ENCODE results near the gene MOCOS. TPM values are rescaled to one million over a fixed set of nuclear protein-coding genes. Genes with fewer than 3 reads are reported as not detected.

The MOCOS gene
- polyA plus RNA-seq, 3 donors from 2014 or later = not detected

DNA sequence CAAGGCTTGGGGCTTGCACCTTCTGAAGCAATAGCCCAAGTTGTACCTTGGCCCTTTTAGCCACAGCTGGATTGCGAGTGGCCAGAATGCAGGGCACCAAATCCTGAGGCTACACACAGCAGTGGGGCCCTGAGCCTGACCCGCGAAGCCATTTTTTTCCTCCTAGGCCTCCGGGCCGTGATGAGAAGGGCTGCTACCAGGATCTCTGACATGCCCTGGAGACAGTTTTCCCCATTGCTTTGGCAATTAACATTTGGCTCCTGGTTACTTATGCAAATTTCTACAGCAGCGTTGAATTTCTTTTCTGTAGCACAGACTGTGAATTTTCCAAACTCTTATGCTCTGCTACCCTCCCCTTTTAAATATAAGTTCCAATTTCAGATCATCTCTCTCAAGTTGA is 54.5 kb downstream of the MOCOS start:
- Mint-ChIP-seq H3K27ac (no peak overlapping the region), H3K36me3 (no peaks in the 10 kb centered on the region), H3K4me3 (no peak overlapping the region), H3K4me1 (no peaks in the 10 kb centered on the region), H3K9me3 (peaks cover 0 to 11% (median 0%) of the 10 kb centered on the region in 6 donors), H3K27me3 (ENCODE audit: low read depth in 3 of 3) (peaks cover 0 to 17% (median 2%) of the 10 kb centered on the region in 3 donors)
- DNase-seq = no peak

GRCh38 chr18:36247036-36247435 is 59.7 kb downstream of the MOCOS start:
- peaks cover 0 to 11% (median 1%) of the 10 kb centered on the region in 6 donors for H3K9me3 Mint-ChIP-seq
- H3K27ac Mint-ChIP-seq = no peak overlapping the region
- H3K4me3 Mint-ChIP-seq = no peak overlapping the region
- H3K27me3 Mint-ChIP-seq (ENCODE audit: low read depth in 3 of 3) = peaks cover 3 to 32% (median 4%) of the 10 kb centered on the region in 3 donors
- DNase-seq = no peak
- H3K4me1 Mint-ChIP-seq = no peaks in the 10 kb centered on the region
- H3K36me3 Mint-ChIP-seq = peaks cover 0 to 4% (median 0%) of the 10 kb centered on the region in 3 donors

DNA sequence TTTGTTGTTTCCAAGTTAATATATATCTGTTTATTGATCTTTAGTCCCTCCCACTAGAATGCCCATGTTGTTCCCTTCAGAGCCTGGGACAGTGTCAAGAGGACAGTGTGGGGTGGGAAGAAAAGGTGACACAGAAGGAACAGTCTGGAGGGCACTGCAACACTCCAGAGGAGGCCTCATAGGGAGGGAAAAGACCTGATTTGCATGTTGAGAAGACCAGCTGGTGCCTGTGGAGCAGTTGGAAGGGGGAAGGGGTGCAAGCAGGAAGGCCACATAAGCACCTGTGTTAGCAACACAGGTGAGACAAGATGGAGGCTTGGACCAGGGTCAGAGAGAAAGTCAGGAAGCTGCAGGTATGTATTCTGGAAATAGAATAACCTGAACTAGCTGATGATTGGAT is 62.1 kb downstream of the MOCOS start:
- Mint-ChIP-seq H3K27me3 (ENCODE audit: low read depth in 3 of 3) (peaks cover 4 to 24% (median 4%) of the 10 kb centered on the region in 3 donors), H3K27ac (no peak overlapping the region), H3K9me3 (peaks cover 0 to 11% (median 1%) of the 10 kb centered on the region in 6 donors), H3K4me1 (no peaks in the 10 kb centered on the region), H3K4me3 (no peak overlapping the region), H3K36me3 (peaks cover 0 to 4% (median 0%) of the 10 kb centered on the region in 3 donors)
- no peak for DNase-seq

DNA sequence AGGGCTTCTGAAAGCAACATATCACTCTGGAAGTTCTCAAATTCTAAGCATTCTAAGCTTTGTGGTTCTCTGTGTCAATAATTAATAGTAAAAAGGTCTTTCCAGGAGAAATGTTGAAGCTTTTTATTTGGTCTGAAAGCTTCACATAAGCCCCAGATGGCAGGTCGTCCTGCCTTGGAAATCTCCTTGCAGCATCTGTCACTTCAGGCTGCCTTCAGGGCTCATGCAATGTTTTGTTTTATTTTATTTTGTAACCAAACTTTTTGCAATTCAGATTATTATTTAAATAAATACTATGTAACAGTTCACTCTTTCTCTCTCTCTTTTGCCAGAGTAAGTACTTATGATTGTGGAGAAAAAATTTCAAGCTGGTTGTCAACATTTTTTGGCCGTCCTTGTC is 63.5 kb downstream of the MOCOS start:
- Mint-ChIP-seq H3K27ac (no peak overlapping the region), H3K9me3 (peaks cover 0 to 5% (median 1%) of the 10 kb centered on the region in 6 donors), H3K4me3 (no peak overlapping the region), H3K4me1 (no peaks in the 10 kb centered on the region), H3K36me3 (peaks cover 0 to 4% (median 0%) of the 10 kb centered on the region in 3 donors), H3K27me3 (ENCODE audit: low read depth in 3 of 3) (peaks cover 2 to 22% (median 4%) of the 10 kb centered on the region in 3 donors)
- DNase-seq = no peak

- Mint-ChIP-seq H3K9me3 (no peaks in the 10 kb centered on the region), H3K4me3 (no peak overlapping the region), H3K36me3 (no peaks in the 10 kb centered on the region), H3K27me3 (ENCODE audit: low read depth in 3 of 3) (peaks cover 0 to 13% (median 1%) of the 10 kb centered on the region in 3 donors), H3K4me1 (no peaks in the 10 kb centered on the region), H3K27ac (no peak overlapping the region)
- DNase-seq = no peak
Observed at GRCh38 chr18:36255072-36255698, 67.9 kb downstream of the MOCOS start.

GRCh38 chr18:36256094-36256493 is 68.8 kb downstream of the MOCOS start:
- H3K4me1 Mint-ChIP-seq = no peaks in the 10 kb centered on the region
- H3K36me3 Mint-ChIP-seq = no peaks in the 10 kb centered on the region
- no peak for DNase-seq
- H3K27me3 Mint-ChIP-seq (ENCODE audit: low read depth in 3 of 3) = peaks cover 0 to 16% (median 1%) of the 10 kb centered on the region in 3 donors
- no peak overlapping the region for H3K27ac Mint-ChIP-seq
- H3K4me3 Mint-ChIP-seq = no peak overlapping the region
- H3K9me3 Mint-ChIP-seq = no peaks in the 10 kb centered on the region

- H3K27me3 Mint-ChIP-seq (ENCODE audit: low read depth in 3 of 3) = peaks cover 0 to 13% (median 0%) of the 10 kb centered on the region in 3 donors
Observed at GRCh38 chr18:36262971-36263370, 75.7 kb downstream of the MOCOS start.

GRCh38 chr18:36264283-36264682 is 77.0 kb downstream of the MOCOS start:
- Mint-ChIP-seq H3K27ac (no peak overlapping the region), H3K9me3 (no peaks in the 10 kb centered on the region), H3K4me1 (no peaks in the 10 kb centered on the region)

More at GRCh38 chr18:36262971-36263370, 75.7 kb downstream of the MOCOS start:
- no peaks in the 10 kb centered on the region for H3K4me1 Mint-ChIP-seq
- H3K27ac Mint-ChIP-seq = no peak overlapping the region
- no peak overlapping the region for H3K4me3 Mint-ChIP-seq
- H3K36me3 Mint-ChIP-seq = no peaks in the 10 kb centered on the region
- no peaks in the 10 kb centered on the region for H3K9me3 Mint-ChIP-seq
- no peak for DNase-seq

DNA sequence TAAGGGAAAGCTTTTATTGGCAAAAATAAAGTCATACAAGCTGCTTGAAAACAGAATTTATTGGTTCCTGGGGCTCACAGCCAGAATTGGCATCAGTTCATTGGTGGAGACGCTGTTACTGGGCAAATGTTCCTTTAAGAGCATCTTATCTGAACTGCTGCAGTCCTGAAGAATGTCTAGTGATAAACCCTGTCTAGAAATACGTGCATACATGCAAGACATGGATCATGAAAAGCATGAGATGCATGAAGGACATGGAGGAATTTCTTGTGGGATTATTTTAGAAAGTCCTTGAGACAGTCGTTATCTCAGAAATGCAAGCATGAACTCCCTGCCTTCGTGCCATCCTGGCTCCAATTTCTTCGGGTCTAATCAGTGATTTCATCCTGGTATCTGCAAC is 77.7 kb downstream of the MOCOS start:
- Mint-ChIP-seq H3K9me3 (no peaks in the 10 kb centered on the region), H3K4me1 (no peaks in the 10 kb centered on the region), H3K27ac (no peak overlapping the region), H3K27me3 (ENCODE audit: low read depth in 3 of 3) (peaks cover 0 to 10% (median 3%) of the 10 kb centered on the region in 3 donors), H3K36me3 (no peaks in the 10 kb centered on the region), H3K4me3 (no peak overlapping the region)
- no peak for DNase-seq

More at GRCh38 chr18:36264283-36264682, 77.0 kb downstream of the MOCOS start:
- H3K27me3 Mint-ChIP-seq (ENCODE audit: low read depth in 3 of 3) = peaks cover 0 to 10% (median 3%) of the 10 kb centered on the region in 3 donors
- H3K36me3 Mint-ChIP-seq = no peaks in the 10 kb centered on the region
- no peak for DNase-seq
- H3K4me3 Mint-ChIP-seq = no peak overlapping the region

DNA sequence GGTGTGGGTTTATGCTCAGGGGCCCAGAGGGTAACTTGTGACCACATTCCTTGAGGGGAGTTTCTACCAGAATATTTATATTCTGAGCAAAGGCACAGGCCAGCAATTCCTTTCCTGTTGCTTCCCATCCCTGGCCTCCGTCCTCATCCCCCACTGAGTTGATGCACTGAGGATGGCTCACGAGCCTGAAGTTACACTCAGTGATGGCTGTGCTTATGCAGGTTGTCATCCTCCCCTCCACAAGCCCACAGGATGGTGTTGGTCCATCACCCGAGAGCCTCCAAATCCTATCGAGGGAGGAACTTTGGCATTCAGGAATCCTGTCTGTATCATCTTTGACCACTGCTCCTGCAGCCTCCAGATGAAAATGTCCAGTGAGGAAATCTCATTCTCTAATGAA is 81.9 kb downstream of the MOCOS start:
- H3K36me3 Mint-ChIP-seq = no peaks in the 10 kb centered on the region
- DNase-seq = no peak

GRCh38 chr18:36271153-36271552 is 83.9 kb downstream of the MOCOS start:
- Mint-ChIP-seq H3K9me3 (no peaks in the 10 kb centered on the region), H3K27me3 (ENCODE audit: low read depth in 3 of 3) (peaks cover 2 to 9% (median 3%) of the 10 kb centered on the region in 3 donors), H3K4me1 (no peaks in the 10 kb centered on the region), H3K4me3 (no peak overlapping the region), H3K27ac (no peak overlapping the region), H3K36me3 (no peaks in the 10 kb centered on the region)
- DNase-seq = no peak

More for the DNA sequence above, 81.9 kb downstream of the MOCOS start:
- Mint-ChIP-seq H3K9me3 (no peaks in the 10 kb centered on the region), H3K4me3 (no peak overlapping the region), H3K27me3 (ENCODE audit: low read depth in 3 of 3) (peaks cover 2 to 9% (median 3%) of the 10 kb centered on the region in 3 donors), H3K27ac (no peak overlapping the region), H3K4me1 (no peaks in the 10 kb centered on the region)

- peaks cover 2 to 11% (median 10%) of the 10 kb centered on the region in 3 donors for H3K27me3 Mint-ChIP-seq (ENCODE audit: low read depth in 3 of 3)
- H3K4me3 Mint-ChIP-seq = no peak overlapping the region
- no peak for DNase-seq
- no peaks in the 10 kb centered on the region for H3K36me3 Mint-ChIP-seq
- H3K4me1 Mint-ChIP-seq = no peaks in the 10 kb centered on the region
- no peaks in the 10 kb centered on the region for H3K9me3 Mint-ChIP-seq
- H3K27ac Mint-ChIP-seq = no peak overlapping the region
Observed at GRCh38 chr18:36273347-36273746, 86.0 kb downstream of the MOCOS start.

- H3K27ac Mint-ChIP-seq = no peak overlapping the region
- no peak overlapping the region for H3K4me3 Mint-ChIP-seq
- H3K9me3 Mint-ChIP-seq = no peaks in the 10 kb centered on the region
- DNase-seq = no peak
- H3K36me3 Mint-ChIP-seq = no peaks in the 10 kb centered on the region
- H3K27me3 Mint-ChIP-seq (ENCODE audit: low read depth in 3 of 3) = peaks cover 2 to 11% (median 7%) of the 10 kb centered on the region in 3 donors
- H3K4me1 Mint-ChIP-seq = no peaks in the 10 kb centered on the region
Observed at GRCh38 chr18:36274083-36274715, 86.9 kb downstream of the MOCOS start.

GRCh38 chr18:36275561-36275960 is 88.3 kb downstream of the MOCOS start:
- no peaks in the 10 kb centered on the region for H3K9me3 Mint-ChIP-seq

More at GRCh38 chr18:36275561-36275960, 88.3 kb downstream of the MOCOS start:
- H3K4me3 Mint-ChIP-seq = no peak overlapping the region
- H3K4me1 Mint-ChIP-seq = no peaks in the 10 kb centered on the region
- H3K36me3 Mint-ChIP-seq = no peaks in the 10 kb centered on the region
- peaks cover 7 to 11% (median 8%) of the 10 kb centered on the region in 3 donors for H3K27me3 Mint-ChIP-seq (ENCODE audit: low read depth in 3 of 3)
- H3K27ac Mint-ChIP-seq = no peak overlapping the region
- DNase-seq = no peak

Measured in immature natural killer cell (primary cell).